ENCODE data around the gene TFPT. TPM values are rescaled to one million over a fixed set of nuclear protein-coding genes. Genes with fewer than 3 reads are reported as not detected.

Gene TFPT
- total and polyA plus RNA-seq, 4 donors, result 12.1 to 32.9 (median 22.6) TPM

GRCh38 chr19:54125713-54126112, 10.3 kb upstream of the TFPT start:
- ATAC-seq (ENCODE audit: insufficient read depth, low FRiP score), result no peak

GRCh38 chr19:54124393-54124792, 8.9 kb upstream of the TFPT start:
- peaks cover 19 to 82% (median 36%) of the 10 kb centered on the region in 4 donors for H3K36me3 ChIP-seq (ENCODE audit: control insufficient read depth in 4 of 4, insufficient read depth in 4 of 4, low read length in 4 of 4)
- H3K4me3 ChIP-seq, result no peak overlapping the region
- ATAC-seq (ENCODE audit: insufficient read depth, low FRiP score) (no peak), DNase-seq (no peak)
- TF ChIP-seq, protein P1, sequence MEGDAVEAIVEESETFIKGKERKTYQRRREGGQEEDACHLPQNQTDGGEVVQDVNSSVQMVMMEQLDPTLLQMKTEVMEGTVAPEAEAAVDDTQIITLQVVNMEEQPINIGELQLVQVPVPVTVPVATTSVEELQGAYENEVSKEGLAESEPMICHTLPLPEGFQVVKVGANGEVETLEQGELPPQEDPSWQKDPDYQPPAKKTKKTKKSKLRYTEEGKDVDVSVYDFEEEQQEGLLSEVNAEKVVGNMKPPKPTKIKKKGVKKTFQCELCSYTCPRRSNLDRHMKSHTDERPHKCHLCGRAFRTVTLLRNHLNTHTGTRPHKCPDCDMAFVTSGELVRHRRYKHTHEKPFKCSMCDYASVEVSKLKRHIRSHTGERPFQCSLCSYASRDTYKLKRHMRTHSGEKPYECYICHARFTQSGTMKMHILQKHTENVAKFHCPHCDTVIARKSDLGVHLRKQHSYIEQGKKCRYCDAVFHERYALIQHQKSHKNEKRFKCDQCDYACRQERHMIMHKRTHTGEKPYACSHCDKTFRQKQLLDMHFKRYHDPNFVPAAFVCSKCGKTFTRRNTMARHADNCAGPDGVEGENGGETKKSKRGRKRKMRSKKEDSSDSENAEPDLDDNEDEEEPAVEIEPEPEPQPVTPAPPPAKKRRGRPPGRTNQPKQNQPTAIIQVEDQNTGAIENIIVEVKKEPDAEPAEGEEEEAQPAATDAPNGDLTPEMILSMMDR (IDR thresholded peaks at IDR 0.05; ENCODE audit: control extremely low read depth, extremely low read depth), result no peak
- no peaks in the 10 kb centered on the region for H3K4me1 ChIP-seq (ENCODE audit: control insufficient read depth in 5 of 5, insufficient read depth in 5 of 5, low read length in 5 of 5)
- H3K27ac ChIP-seq (ENCODE audit: low read depth in 1 of 2, low read length in 1 of 2), result no peak overlapping the region
- no peaks in the 10 kb centered on the region for H3K9me3 ChIP-seq (ENCODE audit: control insufficient read depth in 4 of 4, insufficient read depth in 3 of 4, low read length in 3 of 4)
- no peak overlapping the region for H3K9ac ChIP-seq (ENCODE audit: insufficient read depth in 1 of 2, low read length in 2 of 2)
- 93 to 96% methylated on average over 19 of the region's 19 CpGs for WGBS, 2 donors
- no peaks in the 10 kb centered on the region for H3K27me3 ChIP-seq (ENCODE audit: control insufficient read depth in 3 of 3, insufficient read depth in 3 of 3, low read length in 2 of 3)

More at GRCh38 chr19:54125713-54126112, 10.3 kb upstream of the TFPT start:
- H3K4me1 ChIP-seq (ENCODE audit: control insufficient read depth in 5 of 5, insufficient read depth in 5 of 5, low read length in 5 of 5), result no peaks in the 10 kb centered on the region
- H3K4me3 ChIP-seq, result no peak overlapping the region
- no peak overlapping the region for H3K9ac ChIP-seq (ENCODE audit: insufficient read depth in 1 of 2, low read length in 2 of 2)
- no peak for DNase-seq
- TF ChIP-seq, protein P1 (IDR thresholded peaks at IDR 0.05; ENCODE audit: control extremely low read depth, extremely low read depth), result no peak
- H3K27me3 ChIP-seq (ENCODE audit: control insufficient read depth in 3 of 3, insufficient read depth in 3 of 3, low read length in 2 of 3), result no peaks in the 10 kb centered on the region
- H3K27ac ChIP-seq (ENCODE audit: low read depth in 1 of 2, low read length in 1 of 2), result no peak overlapping the region
- peaks cover 23 to 85% (median 28%) of the 10 kb centered on the region in 4 donors for H3K36me3 ChIP-seq (ENCODE audit: control insufficient read depth in 4 of 4, insufficient read depth in 4 of 4, low read length in 4 of 4)
- WGBS, 2 donors, result 89 to 94% methylated on average over 9 of the region's 9 CpGs
- no peaks in the 10 kb centered on the region for H3K9me3 ChIP-seq (ENCODE audit: control insufficient read depth in 4 of 4, insufficient read depth in 3 of 4, low read length in 3 of 4)

- H3K27me3 ChIP-seq (ENCODE audit: control insufficient read depth in 3 of 3, insufficient read depth in 3 of 3, low read length in 2 of 3), result no peaks in the 10 kb centered on the region
- WGBS, 2 donors, result 97 to 98% methylated on average over 17 of the region's 17 CpGs
- H3K9ac ChIP-seq (ENCODE audit: insufficient read depth in 1 of 2, low read length in 2 of 2), result no peak overlapping the region
- ATAC-seq (ENCODE audit: insufficient read depth, low FRiP score) (no peak), DNase-seq (no peak)
- TF ChIP-seq, protein P1 (IDR thresholded peaks at IDR 0.05; ENCODE audit: control extremely low read depth, extremely low read depth), result no peak
- no peaks in the 10 kb centered on the region for H3K4me1 ChIP-seq (ENCODE audit: control insufficient read depth in 5 of 5, insufficient read depth in 5 of 5, low read length in 5 of 5)
- H3K4me3 ChIP-seq, result no peak overlapping the region
- peaks cover 12 to 74% (median 34%) of the 10 kb centered on the region in 4 donors for H3K36me3 ChIP-seq (ENCODE audit: control insufficient read depth in 4 of 4, insufficient read depth in 4 of 4, low read length in 4 of 4)
- H3K27ac ChIP-seq (ENCODE audit: low read depth in 1 of 2, low read length in 1 of 2), result no peak overlapping the region
- no peaks in the 10 kb centered on the region for H3K9me3 ChIP-seq (ENCODE audit: control insufficient read depth in 4 of 4, insufficient read depth in 3 of 4, low read length in 3 of 4)
Observed at GRCh38 chr19:54123682-54124081, 8.2 kb upstream of the TFPT start.

DNA sequence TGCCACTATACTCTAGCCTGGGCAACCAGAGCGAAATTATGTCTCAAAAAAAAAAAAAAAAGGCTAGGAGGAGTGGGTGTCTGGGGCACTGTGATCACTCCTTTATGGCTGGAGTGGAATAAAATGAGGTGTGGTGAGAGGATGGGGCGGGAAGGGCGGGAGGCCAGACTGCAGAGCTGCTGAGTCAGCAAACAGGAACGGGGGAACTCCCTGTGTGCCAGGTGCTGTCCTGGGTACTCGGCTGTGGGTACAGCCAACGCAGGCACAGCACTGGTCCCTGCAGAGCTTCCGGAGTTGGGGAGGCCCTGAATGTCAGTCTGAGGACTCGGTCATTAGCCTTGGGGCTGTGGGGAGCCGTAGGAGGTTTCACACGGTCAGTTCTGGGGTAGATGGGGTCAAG, 5.8 kb upstream of the TFPT start:
- DNase-seq, result no peak
- TF ChIP-seq, protein P1 (IDR thresholded peaks at IDR 0.05; ENCODE audit: control extremely low read depth, extremely low read depth), result no peak
- Histone ChIP-seq H3K27ac (ENCODE audit: low read depth in 1 of 2, low read length in 1 of 2) (no peak overlapping the region), H3K9me3 (ENCODE audit: control insufficient read depth in 4 of 4, insufficient read depth in 3 of 4, low read length in 3 of 4) (no peaks in the 10 kb centered on the region), H3K36me3 (ENCODE audit: control insufficient read depth in 4 of 4, insufficient read depth in 4 of 4, low read length in 4 of 4) (peaks cover 10 to 53% (median 32%) of the 10 kb centered on the region in 4 donors), H3K4me1 (ENCODE audit: control insufficient read depth in 5 of 5, insufficient read depth in 5 of 5, low read length in 5 of 5) (peaks cover 0 to 5% (median 0%) of the 10 kb centered on the region in 5 donors), H3K27me3 (ENCODE audit: control insufficient read depth in 3 of 3, insufficient read depth in 3 of 3, low read length in 2 of 3) (no peaks in the 10 kb centered on the region), H3K4me3 (no peak overlapping the region), H3K9ac (ENCODE audit: insufficient read depth in 1 of 2, low read length in 2 of 2) (no peak overlapping the region)
- no peak for ATAC-seq (ENCODE audit: insufficient read depth, low FRiP score)
- WGBS, 2 donors, result 95 to 96% methylated on average over 10 of the region's 10 CpGs
